Vagina (tissue), 2 donors: ENCODE measurements around the gene SMAD1.

Experiments used
- POLR2A ChIP-seq, 2 donors: fragments of 450-650 bp; IDR thresholded peaks; one replicate each; pipeline ENCODE4 v1.6.1; 2017; ENCODE audit warnings: antibody characterized with exemption in 2 of 2, mild to moderate bottlenecking in 2 of 2, moderate library complexity in 2 of 2
- POLR2AphosphoS5 ChIP-seq, 2 donors: sonication (generic); formaldehyde crosslinking; IDR thresholded peaks; one replicate each; pipeline ENCODE4 v1.9.0; 2017; ENCODE audit warnings: antibody characterized with exemption in 2 of 2, mild to moderate bottlenecking in 2 of 2, low read depth in 1 of 2; ENCODE audit not compliant: insufficient read depth in 1 of 2
- TF ChIP-seq, protein P1 (sequence below), 3 experiments: fragments of 450-650 bp in 2 of 3; fragments of 200-600 bp in 1 of 3; sonication (generic) in 1 of 3; IDR thresholded peaks; one replicate each; pipeline ENCODE4 v1.5.1; 2017 to 2019; ENCODE audit warnings: antibody characterized with exemption in 3 of 3, mild to moderate bottlenecking in 2 of 3, moderate library complexity in 2 of 3

- TF ChIP-seq POLR2AphosphoS5 (IDR thresholded peaks at IDR 0.05; ENCODE audit: insufficient read depth in 1 of 2, low read depth in 1 of 2) (no peak), POLR2A (IDR thresholded peaks at IDR 0.05) (no peak)
- TF ChIP-seq, protein P1, sequence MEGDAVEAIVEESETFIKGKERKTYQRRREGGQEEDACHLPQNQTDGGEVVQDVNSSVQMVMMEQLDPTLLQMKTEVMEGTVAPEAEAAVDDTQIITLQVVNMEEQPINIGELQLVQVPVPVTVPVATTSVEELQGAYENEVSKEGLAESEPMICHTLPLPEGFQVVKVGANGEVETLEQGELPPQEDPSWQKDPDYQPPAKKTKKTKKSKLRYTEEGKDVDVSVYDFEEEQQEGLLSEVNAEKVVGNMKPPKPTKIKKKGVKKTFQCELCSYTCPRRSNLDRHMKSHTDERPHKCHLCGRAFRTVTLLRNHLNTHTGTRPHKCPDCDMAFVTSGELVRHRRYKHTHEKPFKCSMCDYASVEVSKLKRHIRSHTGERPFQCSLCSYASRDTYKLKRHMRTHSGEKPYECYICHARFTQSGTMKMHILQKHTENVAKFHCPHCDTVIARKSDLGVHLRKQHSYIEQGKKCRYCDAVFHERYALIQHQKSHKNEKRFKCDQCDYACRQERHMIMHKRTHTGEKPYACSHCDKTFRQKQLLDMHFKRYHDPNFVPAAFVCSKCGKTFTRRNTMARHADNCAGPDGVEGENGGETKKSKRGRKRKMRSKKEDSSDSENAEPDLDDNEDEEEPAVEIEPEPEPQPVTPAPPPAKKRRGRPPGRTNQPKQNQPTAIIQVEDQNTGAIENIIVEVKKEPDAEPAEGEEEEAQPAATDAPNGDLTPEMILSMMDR (IDR thresholded peaks at IDR 0.05) = no peak
Observed at GRCh38 chr4:145564540-145564939, 82.9 kb downstream of the SMAD1 start.
